Activated effector memory CD4-positive, alpha-beta T cell treated with anti-CD3 and anti-CD28 coated beads, Interleukin-2, amount 50 U/mL, for 16 hours (primary cell): Measurements from ENCODE around the gene RNF111.
A peak's percentile ranks its signal among the peaks of the same experiment; 100 is the strongest.
"Not testable (repeated sequence)": the region's sequence is repeated elsewhere in the genome, so short reads cannot be mapped to it uniquely, and the experiment has no call there.

Source experiments
- DNase-seq: peaks from one replicate; pipeline ENCODE4 v3.0.0-alpha.2; 2020

Gene RNF111

DNA sequence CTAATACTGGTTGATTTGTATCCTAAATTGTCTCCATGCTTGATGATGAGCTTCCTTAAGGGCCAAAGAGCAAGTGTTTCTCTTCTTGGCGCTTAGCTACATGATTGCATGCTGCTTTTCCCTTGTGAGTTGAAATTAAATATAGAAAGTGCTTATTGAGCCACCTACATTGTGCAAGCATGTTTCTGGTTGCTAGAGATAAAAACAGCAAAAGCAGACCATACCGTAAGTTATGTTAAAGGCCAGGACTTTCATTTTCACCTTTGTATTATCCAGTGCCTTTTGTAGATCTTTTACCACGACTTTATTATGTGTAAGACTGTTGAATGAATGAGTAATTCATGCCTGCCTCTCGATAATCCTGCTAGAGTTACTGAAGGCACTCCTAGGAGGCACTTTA, 75.6 kb downstream of the RNF111 start:
- DNase-seq = no peak

DNA sequence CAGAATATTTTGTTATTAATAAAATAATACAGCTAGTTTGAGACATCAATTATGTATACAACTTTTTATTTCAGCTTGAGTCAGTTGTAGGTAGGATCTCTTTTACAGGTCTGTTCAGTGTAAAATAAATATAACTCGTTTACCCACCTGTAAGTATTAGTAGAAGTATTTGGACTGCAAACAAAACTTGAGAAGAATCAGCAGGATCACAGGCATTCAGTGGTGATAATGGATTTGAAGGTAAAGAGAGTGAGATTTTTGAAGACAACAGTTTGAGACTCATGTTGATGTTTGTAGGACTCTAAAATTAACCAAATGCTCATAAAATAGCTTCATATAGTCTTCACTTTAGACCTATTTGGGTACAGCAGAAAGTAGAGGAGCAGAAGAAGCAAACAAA, 82.0 kb downstream of the RNF111 start:
- no peak for DNase-seq

DNA sequence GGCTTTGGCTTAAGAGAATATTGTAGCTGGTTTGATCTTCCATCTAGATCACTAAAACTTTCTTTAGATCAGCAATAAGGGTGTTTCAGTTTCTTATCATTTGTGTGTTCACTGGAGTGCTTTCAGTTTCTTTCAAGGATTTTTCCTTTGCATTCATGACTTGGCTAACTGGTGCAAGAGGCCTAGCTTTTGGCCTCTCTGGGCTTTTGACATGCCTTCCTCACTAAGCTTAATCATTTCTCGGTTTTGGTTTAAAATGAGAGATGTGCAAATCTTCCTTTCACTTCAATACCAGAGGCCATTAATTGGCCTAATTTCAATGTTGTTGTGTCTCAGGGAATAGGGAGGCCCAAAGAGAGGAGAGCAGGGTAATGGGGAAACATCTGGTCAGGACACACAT, 87.1 kb downstream of the RNF111 start:
- no peak for DNase-seq

DNA sequence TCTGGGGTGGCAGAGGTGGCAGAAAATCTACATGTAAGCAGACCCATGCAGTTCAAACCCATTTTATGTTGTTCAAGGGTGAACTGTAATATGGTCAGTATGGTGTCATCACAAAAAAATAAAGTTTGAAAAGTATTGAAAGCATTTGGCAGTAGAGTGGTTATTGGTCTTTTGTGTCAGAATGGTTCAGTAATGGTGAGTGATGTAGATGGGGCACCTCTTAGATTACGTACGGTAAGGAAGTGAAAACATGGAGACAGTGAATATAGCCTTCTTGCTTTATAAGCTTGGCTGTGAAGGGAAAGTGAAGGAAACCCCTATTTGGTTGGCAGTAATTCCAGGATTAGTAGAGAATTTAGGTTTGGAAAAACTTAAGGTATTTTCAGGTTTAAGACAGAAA, 100.3 kb downstream of the RNF111 start:
- no peak for DNase-seq

DNA sequence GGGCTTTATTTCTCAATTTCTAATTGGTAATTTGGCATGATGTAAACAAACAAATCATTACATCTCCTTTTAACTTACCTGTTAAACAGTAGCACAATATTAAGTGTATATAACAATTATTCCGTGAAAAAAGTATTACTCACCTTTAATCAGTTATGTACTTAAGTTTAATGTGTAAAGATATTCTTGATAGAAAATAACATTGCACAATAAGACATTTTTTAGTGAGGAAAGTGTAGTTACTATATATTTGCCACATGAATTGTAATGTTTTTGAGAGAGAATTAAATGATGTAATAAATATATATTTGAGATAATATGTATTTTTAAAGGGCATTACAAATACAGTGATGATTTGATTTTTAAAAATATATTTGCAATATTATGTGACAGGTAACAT, 106.6 kb downstream of the RNF111 start:
- DNase-seq = no peak

DNA sequence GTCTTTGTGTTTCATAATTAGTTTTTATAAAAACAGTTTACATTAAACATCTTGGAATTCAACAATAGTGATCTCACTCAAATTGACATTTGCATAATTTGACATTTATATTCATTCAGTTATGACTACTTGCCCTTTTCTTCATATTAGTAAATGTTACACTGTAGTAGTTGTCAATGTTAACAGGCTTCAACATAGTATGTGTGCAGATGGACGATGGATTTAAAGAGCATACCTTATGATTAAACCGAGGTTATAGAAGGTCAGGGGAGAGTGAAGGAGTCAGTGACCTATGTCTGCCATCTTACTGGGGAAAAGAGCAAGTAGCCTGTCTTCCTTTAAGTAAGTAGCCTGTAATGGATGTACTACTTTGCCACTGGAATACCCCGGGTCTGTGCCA, 109.0 kb downstream of the RNF111 start:
- DNase-seq = no peak

DNA sequence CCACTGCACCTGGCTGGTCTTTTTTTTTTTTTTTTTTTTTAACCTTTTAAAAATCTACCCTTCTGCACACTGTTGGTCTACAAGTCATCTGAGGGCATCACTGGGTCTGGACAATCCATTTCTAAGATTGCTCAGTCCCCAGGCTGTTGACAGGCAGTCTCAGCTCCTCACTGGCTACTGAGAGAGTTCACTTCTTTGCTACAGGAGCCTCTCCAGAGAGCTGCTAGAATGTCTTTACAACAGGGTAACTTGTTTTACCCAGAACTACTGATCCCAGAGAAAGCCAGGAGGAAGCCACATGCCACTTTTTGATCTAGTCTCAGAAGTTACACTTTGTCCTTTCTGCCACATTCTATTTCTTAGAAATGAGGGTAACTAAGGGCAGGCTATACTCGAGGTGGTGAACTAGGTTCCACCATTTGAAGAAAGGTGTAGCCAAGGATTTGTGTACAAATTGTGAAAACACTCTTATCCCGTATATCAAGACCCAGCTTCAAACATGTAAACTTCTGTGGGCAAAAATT, 111.8 kb downstream of the RNF111 start:
- DNase-seq = no peak

DNA sequence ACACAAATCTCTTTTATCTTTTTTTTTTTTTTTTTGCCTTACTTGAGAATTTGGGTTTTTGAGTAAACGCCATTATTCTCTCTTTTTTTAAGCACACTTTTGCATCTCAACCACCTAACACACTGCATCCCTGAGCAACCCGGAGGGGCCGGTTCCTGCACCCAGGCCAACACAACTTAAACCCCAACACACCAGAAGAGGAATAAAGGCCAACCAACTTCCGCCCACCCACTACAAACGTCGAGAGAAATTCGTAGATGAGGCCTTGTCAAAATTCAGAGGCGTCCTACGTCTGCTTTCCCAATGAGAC, 117.1 kb downstream of the RNF111 start:
- DNase-seq = no peak

DNA sequence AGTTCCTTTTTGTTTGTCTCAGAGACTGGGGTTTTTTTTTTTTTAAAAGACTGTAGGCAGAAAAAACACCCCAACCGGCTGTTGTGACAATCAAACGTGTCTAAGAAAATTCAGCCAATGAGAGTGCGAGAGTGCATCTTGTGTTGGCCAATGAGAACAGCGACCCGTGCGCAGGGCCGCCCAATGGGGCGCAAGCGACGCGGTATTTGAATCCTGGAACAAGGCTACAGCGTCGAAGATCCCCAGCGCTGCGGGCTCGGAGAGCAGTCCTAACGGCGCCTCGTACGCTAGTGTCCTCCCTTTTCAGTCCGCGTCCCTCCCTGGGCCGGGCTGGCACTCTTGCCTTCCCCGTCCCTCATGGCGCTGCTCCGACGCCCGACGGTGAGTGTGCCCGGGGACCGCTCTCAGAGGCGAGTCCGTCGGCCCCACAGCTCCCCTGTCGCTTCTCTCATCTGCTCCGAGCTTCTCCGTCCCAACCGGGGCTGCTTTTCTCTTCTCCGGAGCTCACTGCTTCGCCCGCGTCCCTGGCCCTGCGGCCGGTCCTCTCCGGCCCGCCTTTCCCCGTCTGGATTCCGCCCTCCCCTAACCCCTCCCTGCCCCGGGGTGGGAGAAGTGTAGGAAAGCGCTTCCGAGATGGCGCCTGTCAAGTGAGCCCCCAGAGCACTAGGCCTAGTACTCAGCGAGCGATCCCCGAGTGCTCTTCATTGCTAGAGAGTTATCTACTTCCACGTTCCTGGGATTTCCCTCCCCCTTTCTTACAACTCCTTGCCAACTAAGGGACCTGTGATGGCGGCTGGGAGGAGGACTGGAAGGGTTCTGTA, 117.7 kb downstream of the RNF111 start, which contains the start of gene CCNB2:
CCNB2 (plus strand) TSS at position 235 of the 821 bp plus-strand sequence; CDS start at position 358, 123 bp downstream.
- DNase-seq = peak; percentile 94

DNA sequence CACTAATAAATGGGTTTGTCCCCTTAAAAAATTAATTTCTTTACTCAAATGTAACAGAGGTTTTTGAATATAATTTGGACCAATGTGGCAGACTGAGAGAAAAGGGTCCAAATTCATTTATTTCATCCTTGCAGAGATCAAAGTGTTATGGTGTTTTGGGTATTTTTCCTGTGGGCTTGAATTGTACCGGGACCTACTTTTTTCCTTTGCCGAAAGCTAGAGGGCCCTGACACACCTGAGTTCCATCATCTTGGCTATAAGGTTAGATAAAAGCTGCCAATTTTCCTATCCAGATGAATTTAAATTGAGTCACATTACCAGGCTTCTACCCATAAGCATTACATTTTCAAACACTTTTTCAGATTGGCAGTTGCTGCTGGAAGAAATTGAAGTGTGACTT, 118.4 kb downstream of the RNF111 start:
- no peak for DNase-seq

DNA sequence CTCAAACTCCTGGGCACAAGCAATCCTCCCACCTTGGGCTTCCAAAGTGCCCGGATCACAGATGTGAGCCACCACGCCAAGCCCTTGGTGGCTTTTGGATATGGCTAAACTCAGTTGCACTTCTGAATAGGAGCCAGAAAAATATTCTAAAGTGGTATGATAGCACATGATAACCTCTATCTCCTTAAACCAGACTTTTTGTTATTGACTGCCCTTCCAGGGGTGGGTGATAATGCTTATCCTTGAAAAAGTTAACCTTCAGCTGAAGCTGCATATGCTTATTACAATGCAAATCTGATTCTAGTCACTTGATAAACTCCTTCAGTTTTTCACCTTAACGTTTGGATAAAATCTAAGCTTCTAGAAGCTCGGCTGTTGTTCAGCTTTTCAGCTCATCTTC, 123.8 kb downstream of the RNF111 start:
- no peak for DNase-seq

DNA sequence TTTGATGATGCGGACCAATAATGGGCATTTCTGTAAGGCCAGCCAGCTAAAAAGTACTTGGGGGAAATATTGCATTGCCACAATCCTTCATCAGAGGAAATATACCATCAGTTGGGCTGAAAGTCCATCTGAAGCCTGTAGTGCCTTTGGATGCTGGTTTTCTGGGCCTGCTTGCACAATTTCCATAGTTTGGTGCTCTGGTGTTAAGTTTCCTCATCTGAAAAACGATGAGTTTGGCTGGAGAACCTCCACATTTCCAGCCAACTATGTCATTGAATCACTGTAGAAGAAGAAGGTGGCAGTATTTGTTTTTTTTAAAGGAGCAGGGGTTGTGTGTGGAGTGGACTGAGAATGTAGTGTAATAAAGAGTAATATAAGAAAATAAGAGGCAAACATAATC, 127.6 kb downstream of the RNF111 start:
- no peak for DNase-seq

DNA sequence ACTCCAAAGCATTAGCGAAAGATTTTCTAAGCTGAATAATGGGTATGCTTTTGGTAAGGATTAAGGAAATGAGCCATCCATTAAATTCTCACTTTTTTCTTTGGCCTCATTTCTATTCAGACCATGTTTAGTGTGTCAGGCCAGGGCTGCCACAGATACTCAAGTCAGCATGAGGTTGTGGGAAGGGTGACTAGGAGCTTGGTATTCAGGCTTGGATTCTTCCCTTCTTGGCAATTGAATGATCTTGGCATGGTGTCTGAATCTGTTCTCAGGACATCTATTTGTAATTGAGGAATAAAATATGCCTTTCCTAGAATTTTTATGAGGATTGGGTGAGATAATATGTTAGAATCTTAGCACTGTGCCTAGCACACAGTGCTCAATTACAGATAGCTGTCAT, 128.7 kb downstream of the RNF111 start:
- no peak for DNase-seq

DNA sequence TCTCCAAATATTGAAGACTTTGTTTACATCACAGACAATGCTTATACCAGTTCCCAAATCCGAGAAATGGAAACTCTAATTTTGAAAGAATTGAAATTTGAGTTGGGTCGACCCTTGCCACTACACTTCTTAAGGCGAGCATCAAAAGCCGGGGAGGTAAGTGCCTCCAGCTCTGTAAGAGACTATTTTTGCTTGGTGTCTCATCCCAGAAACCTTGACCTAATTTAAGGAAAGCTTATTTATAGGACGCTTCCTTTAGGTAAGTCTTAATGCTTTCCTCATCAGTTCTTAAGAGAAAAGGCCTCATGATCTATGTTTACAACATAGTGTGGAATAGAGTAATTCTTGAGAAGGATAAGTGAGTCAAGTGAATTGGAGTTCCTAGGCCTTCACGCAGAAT, 129.3 kb downstream of the RNF111 start:
- DNase-seq = no peak

DNA sequence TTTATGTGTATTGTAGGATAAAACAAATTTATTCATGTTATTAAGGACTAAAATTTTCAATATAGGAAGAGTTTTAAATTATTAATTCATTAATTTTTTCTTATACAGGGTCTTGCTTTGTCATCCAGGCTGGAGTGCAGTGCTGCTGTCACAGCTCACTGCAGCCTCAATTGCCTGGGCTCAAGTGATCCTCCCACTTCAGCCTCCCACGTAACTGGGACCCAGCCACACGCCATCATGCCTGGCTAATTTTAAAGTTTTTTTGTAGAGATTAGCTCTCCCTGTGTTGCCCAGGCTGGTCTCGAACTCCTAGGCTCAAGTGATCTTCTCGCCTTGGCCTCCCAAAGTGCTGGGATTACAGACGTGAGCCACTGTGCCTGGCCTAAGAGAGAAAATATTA, 132.2 kb downstream of the RNF111 start:
- DNase-seq = no peak

DNA sequence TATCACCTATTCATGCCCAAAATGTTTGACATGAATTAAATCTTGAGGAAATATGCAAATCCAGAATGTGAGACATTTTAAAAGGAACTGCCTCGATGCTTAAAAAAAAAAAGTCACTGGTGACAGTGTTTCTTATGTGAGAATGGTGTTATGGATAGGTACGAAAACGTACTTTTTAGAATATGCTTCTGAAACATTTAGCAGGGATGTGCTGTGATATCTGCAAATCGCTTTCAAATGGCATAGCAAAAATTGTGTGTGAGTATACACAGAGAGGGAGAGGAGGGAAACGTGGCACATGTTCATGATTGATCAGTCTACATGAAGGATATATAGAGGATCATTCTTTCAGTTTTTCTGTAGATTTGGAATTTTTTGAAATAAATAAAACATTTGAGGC, 133.5 kb downstream of the RNF111 start:
- DNase-seq = no peak

DNA sequence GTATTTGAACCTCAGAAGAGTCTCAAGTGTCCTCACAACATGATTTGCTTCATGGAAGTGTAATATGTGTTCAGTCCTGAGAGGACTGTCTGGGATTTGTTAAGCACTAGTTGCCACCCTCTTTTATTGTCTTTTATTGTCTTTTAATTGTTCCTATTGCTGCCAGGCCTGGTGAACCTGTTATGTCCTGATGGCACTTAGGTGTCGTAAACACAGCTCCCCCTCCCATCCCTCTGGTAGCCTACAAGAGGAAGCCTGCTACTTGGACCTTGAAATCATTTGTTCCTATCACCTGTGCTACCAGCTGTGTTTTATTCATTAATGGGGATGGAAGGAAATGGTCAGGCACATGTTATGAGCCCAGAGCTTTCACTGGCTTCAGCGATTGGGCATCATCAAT, 136.8 kb downstream of the RNF111 start:
- no peak for DNase-seq

DNA sequence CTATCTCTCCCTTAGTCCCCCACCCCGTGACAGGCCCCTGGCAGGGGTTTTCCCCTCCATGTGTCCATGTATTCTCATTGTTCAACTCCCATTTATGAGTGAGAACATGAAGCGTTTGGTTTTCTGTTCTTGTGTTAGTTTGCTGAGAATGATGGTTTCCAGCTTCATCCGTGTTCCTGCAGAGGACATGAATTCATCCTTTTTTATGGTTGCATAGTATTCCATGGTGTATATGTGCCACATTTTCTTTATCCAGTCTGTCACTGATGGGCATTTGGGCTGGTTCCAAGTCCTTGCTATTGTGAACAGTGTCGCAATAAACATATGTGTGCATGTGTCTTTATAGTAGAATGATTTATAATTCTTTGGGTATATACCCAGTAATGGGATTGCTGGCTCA, 138.2 kb downstream of the RNF111 start:
- DNase-seq = not testable (repeated sequence)

DNA sequence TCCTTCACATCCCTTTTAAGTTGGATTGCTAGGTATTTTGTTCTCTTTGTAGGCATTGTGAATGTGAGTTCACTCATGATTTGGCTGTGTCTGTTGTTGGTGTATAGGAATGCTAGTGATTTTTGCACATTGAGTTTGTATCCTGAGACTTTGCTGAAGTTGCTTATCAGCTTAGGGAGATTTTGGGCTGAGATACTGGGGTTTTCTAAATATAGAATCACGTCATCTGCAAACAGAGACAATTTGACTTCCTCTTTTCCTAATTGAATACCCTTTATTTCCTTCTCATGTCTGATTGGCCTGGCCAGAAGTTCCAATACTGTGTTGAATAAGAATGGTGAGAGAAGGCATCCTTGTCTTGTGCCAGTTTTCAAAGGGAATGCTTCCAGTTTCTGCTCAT, 139.8 kb downstream of the RNF111 start:
- DNase-seq = not testable (repeated sequence)

DNA sequence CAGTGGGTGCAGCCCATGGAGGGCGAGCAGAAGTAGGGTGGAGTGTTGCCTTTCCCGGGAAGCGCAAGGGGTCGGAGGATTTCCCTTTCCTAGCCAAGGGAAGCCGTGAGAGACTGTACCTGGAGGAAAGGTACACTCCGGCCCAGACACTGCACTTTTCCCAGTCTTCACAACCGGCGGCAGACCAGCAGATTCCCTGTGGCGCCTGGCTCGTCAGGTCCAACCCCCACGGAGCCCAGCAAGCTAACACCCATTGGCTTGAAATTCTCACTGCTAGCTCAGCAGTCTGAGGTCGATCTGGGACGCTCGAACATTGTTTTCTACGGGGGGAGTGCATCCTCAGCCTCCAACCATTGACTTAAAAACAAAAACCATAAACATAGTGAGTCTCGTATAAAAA, 144.0 kb downstream of the RNF111 start:
- DNase-seq = no peak

DNA sequence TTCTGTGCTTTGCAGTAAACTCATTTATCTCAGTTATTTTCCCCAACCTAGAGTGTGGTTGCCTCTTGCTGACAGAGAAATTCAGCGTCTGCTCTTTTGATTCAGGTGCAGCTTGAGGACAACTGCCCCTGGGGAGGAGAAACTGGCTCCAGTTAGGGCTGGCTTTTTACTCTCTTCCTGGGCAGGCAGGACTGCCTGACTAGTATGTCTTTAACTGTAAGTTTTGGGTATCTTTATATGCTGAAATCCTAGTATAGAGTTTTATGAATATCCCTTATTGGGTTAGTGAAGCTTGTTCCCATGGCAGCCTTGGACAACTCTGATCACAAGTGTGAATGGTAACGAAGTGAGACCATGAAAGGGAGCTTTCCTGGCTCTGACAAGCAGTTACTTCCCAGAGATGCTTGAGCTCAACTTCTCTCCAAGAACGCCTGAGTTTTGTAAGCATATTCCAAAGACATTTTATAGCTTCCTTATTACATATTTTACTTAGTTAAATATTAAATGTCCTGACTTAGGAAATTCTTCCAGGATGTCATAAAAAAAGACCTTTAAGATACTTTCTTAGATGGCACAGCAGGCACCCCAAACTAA, 144.6 kb downstream of the RNF111 start:
- DNase-seq = no peak

DNA sequence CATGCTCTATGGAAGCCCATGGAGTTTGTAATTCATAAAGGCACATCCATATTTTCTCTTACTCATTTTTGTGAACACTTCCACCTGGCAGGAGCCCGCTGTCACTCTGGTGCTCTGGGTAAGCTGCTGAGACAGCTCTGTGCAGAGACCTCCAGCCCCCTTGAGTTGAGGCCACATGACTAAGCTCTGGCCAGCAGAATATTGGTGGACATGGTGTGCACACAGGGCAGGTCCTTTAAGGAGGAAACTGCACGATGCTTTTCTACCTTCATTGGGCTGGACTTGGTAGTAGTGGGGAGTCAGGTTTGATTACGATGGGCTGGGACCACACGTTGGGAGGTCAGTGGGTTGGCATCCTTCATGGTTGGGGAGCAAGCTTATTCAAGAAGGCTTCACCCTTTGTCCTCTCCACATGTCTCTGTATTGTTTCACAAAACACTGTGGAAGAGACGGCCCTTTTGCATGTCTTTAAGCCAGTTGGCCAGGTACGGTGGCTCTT, 146.5 kb downstream of the RNF111 start:
- no peak for DNase-seq

DNA sequence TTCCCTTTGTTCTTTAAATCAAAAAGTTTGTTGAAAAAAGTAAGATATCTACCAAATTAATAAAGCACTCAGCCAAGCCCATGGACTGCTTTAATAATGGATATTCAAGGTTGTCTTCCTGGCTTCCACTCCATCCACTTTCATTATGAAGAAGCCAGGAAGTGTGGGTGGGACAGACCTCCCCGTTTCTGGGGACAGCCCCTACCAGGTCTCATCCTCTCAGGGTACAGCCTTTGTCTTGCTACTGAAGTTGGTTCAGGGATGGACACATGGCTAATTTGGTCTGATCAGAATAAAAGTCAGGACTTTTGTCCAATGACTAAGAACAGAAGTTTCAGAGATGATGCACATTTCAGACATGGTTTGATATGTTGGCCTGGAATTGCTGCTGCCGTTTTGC, 150.1 kb downstream of the RNF111 start:
- DNase-seq = no peak

DNA sequence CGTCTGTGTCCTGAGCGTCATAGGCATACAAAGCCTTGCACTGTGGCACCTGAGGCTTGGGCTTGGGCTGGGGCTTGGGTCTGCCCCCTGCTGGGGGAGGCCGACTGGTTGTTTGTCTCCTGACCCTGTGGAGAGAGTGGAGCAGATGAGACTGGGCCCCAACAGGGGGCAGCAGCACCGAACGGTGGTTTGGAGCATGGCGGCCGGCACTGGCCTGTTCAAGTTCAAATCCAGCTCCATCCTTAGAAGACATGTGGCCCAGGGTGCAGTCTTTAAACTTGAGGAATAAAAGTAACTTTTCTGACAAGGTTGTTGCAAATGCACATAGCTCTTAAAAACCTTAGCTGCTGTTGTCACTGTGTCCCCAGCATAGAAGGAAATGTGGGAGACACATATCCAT, 150.8 kb downstream of the RNF111 start:
- peak; percentile 86 for DNase-seq
